GM12874 (cell line): ENCODE data around the gene CFAP298.
A peak's percentile ranks its signal among the peaks of the same experiment; 100 is the strongest.

Source experiments
- TF ChIP-seq, protein P1 (sequence below): IDR thresholded peaks from 2 replicates; pipeline ENCODE4 v1.5.1; 2011; ENCODE audit warnings: low read depth, mild to moderate bottlenecking, control low read depth, low read length, moderate library complexity; ENCODE audit not compliant: insufficient read depth

CFAP298 gene

DNA sequence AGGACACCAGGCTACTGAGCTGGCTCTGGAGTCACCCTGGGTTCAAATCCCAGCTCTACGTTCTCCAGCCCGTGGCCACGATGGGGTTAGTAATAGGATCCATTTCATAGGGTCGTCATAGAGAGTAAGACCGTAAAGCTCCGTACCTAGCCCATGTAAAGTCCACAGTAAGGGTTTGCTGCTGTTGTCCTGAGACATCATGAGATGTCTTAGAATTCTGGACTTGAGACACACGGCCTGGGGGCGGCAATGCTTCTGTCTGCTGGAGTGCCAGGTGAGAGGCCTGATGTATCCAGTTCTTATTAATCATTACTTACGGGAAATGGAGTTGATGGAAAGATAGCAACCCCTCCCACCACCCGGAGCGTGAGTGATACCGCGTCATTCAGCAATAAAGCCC, 30.4 kb downstream of the CFAP298 start:
- TF ChIP-seq, protein P1, sequence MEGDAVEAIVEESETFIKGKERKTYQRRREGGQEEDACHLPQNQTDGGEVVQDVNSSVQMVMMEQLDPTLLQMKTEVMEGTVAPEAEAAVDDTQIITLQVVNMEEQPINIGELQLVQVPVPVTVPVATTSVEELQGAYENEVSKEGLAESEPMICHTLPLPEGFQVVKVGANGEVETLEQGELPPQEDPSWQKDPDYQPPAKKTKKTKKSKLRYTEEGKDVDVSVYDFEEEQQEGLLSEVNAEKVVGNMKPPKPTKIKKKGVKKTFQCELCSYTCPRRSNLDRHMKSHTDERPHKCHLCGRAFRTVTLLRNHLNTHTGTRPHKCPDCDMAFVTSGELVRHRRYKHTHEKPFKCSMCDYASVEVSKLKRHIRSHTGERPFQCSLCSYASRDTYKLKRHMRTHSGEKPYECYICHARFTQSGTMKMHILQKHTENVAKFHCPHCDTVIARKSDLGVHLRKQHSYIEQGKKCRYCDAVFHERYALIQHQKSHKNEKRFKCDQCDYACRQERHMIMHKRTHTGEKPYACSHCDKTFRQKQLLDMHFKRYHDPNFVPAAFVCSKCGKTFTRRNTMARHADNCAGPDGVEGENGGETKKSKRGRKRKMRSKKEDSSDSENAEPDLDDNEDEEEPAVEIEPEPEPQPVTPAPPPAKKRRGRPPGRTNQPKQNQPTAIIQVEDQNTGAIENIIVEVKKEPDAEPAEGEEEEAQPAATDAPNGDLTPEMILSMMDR, result no peak

DNA sequence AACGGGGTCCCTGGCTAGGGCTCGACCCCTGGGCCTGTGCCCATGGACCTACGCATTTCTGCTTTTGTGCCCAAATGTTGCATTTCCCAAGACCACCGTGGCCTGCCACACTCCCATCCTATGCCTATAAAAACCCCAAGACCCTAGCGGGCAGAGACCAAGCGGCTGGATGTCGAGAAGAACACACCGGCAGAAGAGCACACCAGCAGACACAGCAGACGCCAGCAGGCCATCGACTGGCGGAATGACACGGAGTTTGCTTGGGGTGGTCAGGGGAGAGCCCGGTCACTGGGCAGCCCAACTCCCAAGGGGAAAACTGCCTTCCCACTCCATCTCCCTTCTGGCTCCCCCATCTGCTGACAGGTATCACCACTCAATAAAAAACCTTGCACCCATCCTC, 31.2 kb downstream of the CFAP298 start:
- TF ChIP-seq, protein P1, result no peak

DNA sequence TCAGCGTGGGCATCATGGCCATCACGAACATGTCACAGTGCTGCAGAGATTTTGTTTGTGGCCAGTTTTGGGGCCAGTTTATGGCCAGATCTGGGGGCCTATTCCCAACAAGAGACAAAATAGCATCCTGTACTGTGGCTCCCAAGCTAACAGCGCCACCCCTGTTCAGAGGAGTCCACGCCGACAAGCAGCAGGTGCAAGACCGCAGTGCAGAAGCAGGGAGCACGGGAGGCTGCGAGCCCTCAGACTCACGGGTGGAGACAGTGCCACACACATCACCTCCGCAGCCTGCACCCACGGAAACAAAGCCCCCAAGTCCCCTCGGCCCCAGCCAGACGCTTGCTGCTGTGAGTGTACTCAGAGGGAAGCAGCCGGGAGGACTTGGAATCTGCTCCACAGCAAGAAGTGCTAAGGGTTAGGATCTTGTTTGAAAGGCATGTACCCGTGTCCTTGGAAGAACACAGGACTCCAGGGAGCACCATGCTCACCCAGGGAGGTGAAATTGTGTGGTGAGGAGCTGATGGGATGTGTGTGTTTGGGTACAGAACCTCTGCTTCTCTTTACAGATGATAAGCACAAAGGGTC, 34.0 kb downstream of the CFAP298 start:
- TF ChIP-seq, protein P1, result peak; percentile 44

DNA sequence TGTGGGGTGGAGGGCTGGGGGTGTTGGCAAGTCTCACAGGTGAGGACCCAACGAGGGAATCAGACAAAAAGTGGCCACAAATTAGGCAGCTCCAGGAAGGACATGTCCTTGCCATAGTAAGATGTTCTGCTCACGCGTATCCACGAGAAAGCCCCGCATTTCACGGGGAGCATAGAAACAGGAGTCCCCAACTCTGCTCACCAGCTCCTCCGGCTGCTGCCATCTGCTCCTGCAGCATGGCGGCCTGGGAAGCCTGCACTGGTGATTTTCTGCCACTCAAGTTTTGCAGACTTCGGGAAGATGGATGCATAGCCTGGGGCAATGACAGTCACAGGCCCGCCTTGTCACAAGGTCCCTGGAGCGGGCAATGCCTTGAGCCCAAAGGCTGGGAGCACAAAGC, 36.2 kb downstream of the CFAP298 start:
- TF ChIP-seq, protein P1, result no peak

DNA sequence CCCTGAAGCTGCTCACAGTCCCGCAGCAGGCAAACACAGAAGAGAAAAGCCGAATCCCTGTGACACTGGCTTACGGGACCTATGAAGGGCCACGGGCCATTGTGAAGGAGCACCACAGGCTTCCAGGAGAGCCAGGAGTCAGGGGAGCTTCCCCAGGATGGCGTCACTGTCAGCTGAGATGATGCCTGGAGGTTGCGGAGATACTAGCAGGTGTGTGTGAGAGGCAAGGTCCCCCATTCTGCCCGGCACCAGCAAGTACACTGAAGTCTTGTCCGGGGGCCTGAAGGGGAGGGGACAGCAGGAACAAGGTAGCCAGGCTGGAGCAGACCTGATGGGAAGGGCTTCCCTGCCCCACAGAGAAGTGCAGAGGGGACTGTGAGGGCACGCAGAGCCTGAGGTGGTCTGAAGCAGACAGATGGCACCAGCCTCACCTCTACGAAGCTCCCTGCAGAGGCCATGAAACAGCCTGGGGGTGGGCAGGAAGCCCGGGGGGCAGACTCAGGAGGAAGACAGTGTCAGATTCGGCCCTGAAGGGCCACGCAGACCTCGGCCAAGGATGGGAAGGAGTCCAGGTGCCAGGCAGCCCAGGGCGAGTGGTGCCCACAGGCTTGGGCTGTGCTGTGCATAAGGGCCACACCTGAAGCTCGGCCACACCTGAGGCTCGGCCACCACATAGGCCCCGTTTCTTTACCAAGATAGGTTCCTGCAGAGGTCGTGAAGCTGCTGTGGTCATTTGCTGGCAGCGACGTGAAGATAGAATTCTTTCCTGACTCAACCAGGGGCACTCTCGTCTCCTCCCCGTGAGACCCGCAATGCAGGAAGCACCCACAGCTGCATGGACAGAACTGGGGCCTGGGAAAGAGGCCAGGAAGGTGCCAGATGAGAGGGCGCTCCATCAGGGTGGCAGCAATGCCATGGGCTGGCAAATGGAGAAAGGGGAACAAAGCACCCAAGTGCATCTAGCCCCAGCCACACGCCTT, 36.9 kb downstream of the CFAP298 start:
- TF ChIP-seq, protein P1, result no peak

DNA sequence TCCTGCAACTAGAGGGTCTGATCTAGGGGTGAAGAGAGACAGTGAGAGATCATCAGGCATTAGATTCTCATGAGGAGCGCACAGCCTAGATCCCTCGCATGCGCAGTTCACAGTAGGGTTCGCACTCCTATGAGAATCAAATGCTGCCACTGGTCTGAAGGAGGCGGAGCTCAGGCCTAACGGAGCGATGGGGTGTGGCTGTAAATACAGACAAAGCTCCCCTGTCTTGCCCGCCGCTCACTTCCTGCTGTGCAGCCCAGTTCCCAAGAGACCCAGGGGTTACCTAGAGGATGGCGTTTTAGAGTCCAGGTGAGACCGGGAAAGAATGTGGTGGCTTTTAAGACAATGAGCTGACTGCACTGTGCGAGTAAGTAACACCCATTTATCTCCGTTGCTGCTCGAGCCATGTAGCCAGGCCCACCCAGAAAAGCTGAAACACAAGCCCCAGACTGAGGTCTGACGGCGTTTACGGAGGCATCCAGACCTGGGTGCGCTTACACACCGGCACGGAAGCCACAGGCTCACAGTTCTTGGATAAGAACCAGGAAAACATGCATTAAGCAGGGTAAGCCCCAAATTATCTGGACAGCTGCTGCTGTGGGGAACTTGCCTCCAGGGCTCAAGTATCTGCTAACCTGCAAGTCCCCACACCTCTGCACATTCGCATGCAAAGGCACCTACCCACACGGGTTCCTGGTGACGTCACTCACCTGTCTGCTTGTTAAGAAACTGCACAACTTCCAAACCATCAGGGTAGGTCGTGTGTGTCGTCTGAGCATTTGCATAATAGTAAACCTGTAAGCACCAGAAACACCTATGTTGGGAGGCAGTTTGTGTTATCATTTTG, 39.4 kb downstream of the CFAP298 start:
- TF ChIP-seq, protein P1, result no peak

DNA sequence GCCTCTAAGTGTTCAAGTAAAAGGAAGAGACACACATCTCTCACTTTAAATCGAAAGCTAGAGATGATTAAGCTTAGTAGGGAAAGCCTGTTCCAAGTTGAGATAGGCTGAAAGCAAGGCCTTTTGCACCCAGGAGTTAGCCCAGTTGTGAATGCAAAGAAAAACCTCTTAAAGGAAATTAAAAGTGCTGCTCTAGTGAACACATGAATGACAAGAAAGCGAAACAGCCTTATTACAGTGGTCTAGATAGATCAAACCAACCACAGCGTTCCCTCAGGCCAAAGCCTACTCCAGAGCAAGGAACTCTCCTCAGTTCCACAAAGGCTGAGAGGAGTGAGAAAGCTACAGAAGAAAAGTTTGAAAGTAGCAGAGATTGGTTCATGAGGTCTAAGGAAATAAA, 41.7 kb downstream of the CFAP298 start:
- TF ChIP-seq, protein P1, result no peak
